AG09319 (cell line): Measurements from ENCODE around the gene UBQLN4.

Experiments used
- DNase-seq: peaks from one replicate; pipeline ENCODE4 v3.0.0-alpha.2; 2010; ENCODE audit warnings: low read depth; ENCODE audit errors: extremely low read depth
- CTCF ChIP-seq: IDR thresholded peaks from 2 replicates; pipeline ENCODE4 v1.5.1; 2011; ENCODE audit warnings: low read depth, mild to moderate bottlenecking, inconsistent platforms, low read length, moderate library complexity

UBQLN4 gene

DNA sequence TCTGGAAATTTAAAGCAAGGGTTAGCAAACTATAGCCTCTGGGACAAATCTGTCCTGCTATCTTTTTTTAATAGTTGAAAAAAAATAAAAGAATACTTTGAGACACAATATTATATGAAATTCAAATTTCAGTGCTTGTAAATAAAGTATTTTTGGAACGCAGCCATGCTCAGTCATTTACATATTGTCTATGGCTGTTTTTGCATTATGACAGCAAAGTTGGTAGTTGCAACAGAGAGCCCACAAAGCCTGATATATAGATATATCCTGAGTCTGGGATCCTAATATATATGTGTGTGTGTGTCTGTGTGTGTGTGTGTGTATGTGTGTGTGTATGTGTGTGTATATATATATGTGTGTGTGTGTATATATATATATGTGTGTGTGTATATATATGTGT, 53.6 kb downstream of the UBQLN4 start:
- no peak for TF ChIP-seq CTCF
- no peak for DNase-seq

DNA sequence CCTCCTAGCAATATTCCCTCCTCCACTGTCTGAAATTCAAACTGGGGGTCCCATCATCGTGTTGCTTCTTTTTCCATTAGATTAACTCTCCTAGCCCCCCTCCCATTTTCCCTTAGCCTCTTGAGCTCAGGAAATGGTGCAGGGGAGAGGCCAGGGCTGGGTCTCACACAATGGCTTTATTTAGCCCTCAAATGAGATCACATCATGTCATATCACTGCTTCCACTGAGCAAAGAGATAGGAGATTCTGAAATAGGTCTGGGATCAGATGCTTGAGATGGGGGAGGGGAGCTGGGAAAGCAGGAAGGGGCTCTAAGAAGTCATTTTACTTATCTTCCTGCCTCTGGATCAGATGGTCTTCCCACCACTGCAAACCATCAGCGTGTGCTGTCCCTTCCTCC, 57.4 kb downstream of the UBQLN4 start:
- DNase-seq, result no peak
- no peak for TF ChIP-seq CTCF

DNA sequence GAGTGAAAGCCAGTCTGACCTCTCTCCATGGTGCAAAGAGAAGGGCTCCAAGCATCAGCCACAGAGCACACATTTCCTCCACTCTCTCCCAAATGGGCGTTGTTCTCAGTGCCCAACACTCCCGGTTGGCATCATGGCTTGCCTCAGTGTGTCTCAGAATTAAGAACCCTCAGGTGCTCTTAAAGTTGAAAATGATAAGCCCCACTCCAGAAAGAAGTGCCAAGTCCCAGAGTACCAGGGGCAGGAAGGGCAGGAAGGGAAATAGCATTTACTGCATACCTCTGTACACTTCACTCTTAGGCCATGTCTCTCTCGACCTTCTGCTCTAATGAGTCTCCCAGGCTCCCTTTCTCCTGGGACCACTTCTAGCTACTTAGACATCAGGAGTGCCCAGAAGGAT, 60.0 kb downstream of the UBQLN4 start:
- no peak for DNase-seq
- TF ChIP-seq CTCF, result no peak

GRCh38 chr1:155990005-155990739, 63.4 kb downstream of the UBQLN4 start:
- no peak for TF ChIP-seq CTCF
- DNase-seq, result no peak

DNA sequence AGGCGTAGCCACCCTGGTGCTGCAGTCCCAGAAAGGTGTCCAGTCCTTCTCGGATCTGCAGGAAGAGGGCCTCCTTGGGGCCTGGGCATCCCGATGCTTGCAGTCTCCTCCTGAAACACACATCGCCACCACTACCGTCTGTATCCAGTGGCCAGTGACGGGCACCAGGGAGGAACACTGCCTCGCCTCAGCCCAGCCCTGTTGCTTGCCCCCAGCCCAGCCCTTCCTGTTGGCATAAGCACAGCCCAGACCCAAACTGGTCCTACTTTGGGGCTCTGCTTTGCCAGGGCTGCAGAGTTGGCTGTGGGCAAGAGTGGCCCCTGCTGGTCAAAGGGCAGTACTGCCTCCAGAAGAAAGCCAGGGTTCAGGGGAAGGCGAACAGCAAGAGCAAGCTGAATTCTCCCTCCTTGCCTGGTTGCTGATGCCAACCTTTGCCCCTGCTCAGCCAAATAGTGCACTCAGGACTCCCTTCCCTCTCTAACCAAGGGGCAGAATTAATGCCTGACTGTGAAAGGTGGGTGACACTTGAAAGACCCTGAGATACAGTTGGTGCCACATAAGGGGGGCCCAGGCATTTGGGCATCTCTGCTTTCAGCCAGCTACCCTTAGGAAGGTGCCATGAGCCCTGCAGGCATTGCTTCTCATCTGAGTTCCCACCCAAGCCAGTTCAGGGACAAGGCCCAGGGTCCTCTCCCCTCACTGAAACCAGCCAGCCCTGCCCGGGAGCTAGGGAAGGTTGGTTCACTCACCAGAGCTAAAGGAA, 64.2 kb downstream of the UBQLN4 start:
- DNase-seq, result no peak
- TF ChIP-seq CTCF, result peak; percentile 97
